Mucosa of gallbladder (tissue), 1 donor: ENCODE results near the gene TMEM80. TPM values are rescaled to one million over a fixed set of nuclear protein-coding genes. Genes with fewer than 3 reads are reported as not detected.
"Not testable (repeated sequence)": the region's sequence is repeated elsewhere in the genome, so short reads cannot be mapped to it uniquely, and the experiment has no call there.

Experiments used
- DNase-seq: peaks from one replicate; pipeline ENCODE4 v3.0.0-alpha.2; 2020; ENCODE audit warnings: low spot score
- total RNA-seq: library from RNA; stranded (reverse); gene quantifications from one replicate; pipeline ENCODE4 v1.2.1, GENCODE V29; 2021
- donor health status: DM: no; HTN: no; CAD: no.

TMEM80 gene
- total RNA-seq, 1 donor from 2014 or later, result 52.0 TPM

GRCh38 chr11:720642-721246 lies 25.1 kb downstream of the TMEM80 start:
- DNase-seq, result no peak

GRCh38 chr11:721247-721740 lies 25.7 kb downstream of the TMEM80 start:
- no peak for DNase-seq

GRCh38 chr11:721741-722345 lies 26.2 kb downstream of the TMEM80 start:
- DNase-seq, result no peak

- no peak for DNase-seq
Measured at GRCh38 chr11:722346-722811, 26.8 kb downstream of the TMEM80 start.

GRCh38 chr11:723120-723883 lies 27.7 kb downstream of the TMEM80 start:
- no peak for DNase-seq

- no peak for DNase-seq
Measured at GRCh38 chr11:724049-724777, 28.6 kb downstream of the TMEM80 start.

GRCh38 chr11:724778-725386 lies 29.3 kb downstream of the TMEM80 start:
- DNase-seq, result no peak

- no peak for DNase-seq
Measured at GRCh38 chr11:725624-726202, 30.1 kb downstream of the TMEM80 start.

GRCh38 chr11:726278-727220 lies 30.9 kb downstream of the TMEM80 start:
- peak; percentile 76 for DNase-seq

GRCh38 chr11:727281-727701 lies 31.7 kb downstream of the TMEM80 start:
- no peak for DNase-seq

GRCh38 chr11:727859-728748 lies 32.5 kb downstream of the TMEM80 start:
- peak; percentile 73 for DNase-seq

- DNase-seq, result no peak
Measured at GRCh38 chr11:728901-729491, 33.4 kb downstream of the TMEM80 start.

- DNase-seq, result no peak
Measured at GRCh38 chr11:729492-730074, 34.0 kb downstream of the TMEM80 start.

- DNase-seq, result no peak
Measured at GRCh38 chr11:733072-733471, 37.5 kb downstream of the TMEM80 start.

- not testable (repeated sequence) for DNase-seq
Measured at GRCh38 chr11:734541-734940, 38.9 kb downstream of the TMEM80 start.

- DNase-seq, result no peak
Measured at GRCh38 chr11:737366-737765, 41.8 kb downstream of the TMEM80 start.

GRCh38 chr11:737899-738298 lies 42.3 kb downstream of the TMEM80 start:
- not testable (repeated sequence) for DNase-seq

- DNase-seq, result no peak
Measured at GRCh38 chr11:742156-742546, 46.5 kb downstream of the TMEM80 start.
